Suprapubic skin (tissue), 4 donors: Measurements from ENCODE around the gene EVA1A.

Source experiments
- EP300 ChIP-seq: sonication (generic); formaldehyde crosslinking; IDR thresholded peaks from one replicate; pipeline ENCODE4 v1.6.1; 2017; ENCODE audit warnings: antibody characterized with exemption
- POLR2AphosphoS5 ChIP-seq, 3 donors: sonication (generic); formaldehyde crosslinking; IDR thresholded peaks; one replicate each; pipeline ENCODE4 v1.6.1; 2017; ENCODE audit warnings: antibody characterized with exemption in 3 of 3
- TF ChIP-seq, protein P1 (sequence below), 2 donors: fragments of 200-600 bp in 1 of 2; fragments of 450-650 bp in 1 of 2; sonication (generic) in 1 of 2; IDR thresholded peaks; one replicate each; pipeline ENCODE4 v1.5.1; 2016 to 2019; ENCODE audit warnings: antibody characterized with exemption in 2 of 2, mild to moderate bottlenecking in 1 of 2, moderate library complexity in 1 of 2

DNA sequence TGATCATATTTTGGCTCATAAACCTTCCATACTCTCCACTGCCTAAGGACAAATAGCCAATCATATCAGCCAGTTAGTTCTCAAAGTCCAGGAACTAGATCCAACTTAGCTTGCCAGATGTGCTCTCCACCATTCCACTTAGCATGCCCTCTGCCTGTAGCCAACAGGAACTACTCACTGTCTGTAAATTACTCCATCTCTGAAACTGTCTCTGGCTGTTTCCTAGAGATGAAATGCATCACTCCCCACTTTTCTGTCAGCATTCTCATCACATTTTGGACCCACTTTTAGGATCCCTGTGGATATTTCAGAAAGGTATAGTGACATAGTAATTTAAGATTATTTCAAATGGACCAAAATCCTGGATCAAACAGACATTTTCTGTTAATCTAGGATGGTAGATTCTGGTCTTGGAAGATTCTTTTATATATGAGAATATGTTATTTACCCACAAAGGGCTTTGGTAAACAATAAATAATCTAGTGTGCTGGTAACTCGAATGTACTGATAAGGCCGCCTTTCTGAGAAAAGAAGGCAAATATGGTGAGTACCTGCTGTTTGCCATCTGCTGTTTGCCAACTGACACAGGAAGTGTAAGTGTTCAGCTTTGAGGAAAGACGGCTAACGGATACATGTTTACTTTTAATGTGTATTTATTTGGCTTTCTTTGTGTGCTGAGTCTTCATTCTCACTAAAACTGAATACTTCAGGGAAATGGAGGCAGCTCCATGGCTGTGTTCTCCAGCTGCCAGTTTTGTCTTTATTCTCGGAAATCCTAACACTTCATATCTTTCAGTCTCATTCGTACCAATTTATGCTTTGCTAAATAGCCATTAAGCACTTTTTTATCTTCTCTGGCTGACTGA lies 79.5 kb downstream of the EVA1A start:
- TF ChIP-seq, protein P1, sequence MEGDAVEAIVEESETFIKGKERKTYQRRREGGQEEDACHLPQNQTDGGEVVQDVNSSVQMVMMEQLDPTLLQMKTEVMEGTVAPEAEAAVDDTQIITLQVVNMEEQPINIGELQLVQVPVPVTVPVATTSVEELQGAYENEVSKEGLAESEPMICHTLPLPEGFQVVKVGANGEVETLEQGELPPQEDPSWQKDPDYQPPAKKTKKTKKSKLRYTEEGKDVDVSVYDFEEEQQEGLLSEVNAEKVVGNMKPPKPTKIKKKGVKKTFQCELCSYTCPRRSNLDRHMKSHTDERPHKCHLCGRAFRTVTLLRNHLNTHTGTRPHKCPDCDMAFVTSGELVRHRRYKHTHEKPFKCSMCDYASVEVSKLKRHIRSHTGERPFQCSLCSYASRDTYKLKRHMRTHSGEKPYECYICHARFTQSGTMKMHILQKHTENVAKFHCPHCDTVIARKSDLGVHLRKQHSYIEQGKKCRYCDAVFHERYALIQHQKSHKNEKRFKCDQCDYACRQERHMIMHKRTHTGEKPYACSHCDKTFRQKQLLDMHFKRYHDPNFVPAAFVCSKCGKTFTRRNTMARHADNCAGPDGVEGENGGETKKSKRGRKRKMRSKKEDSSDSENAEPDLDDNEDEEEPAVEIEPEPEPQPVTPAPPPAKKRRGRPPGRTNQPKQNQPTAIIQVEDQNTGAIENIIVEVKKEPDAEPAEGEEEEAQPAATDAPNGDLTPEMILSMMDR (IDR thresholded peaks at IDR 0.05) = no peak
- TF ChIP-seq POLR2AphosphoS5 (IDR thresholded peaks at IDR 0.05) (no peak), EP300 (no peak)
